GM23338 (cell line): ENCODE data around the gene NAALADL2. TPM values are rescaled to one million over a fixed set of nuclear protein-coding genes. Genes with fewer than 3 reads are reported as not detected.

ENCODE experiments used
- ATAC-seq: fragments of 200-7000 bp; cut with Tn5 transposase; 3 replicates; pipeline ENCODE4 v1.9.1; 2020
- DNase-seq: peaks from one replicate; pipeline ENCODE4 v3.0.0-alpha.2; 2015; ENCODE audit warnings: low spot score
- H2AFZ ChIP-seq: fragments of 200-600 bp; sonication (generic); 2 replicates; pipeline ENCODE4 v1.8.0; 2016; ENCODE audit warnings: antibody characterized with exemption, mild to moderate bottlenecking, moderate library complexity
- H3F3A ChIP-seq: fragments of 200-600 bp; sonication (generic); replicated peaks from 2 replicates; pipeline ENCODE4 v1.8.0; 2017; ENCODE audit warnings: antibody characterized with exemption, mixed run types, low read depth
- H3K27ac ChIP-seq: fragments of 200-600 bp; sonication (generic); 2 replicates; pipeline ENCODE4 v1.6.1; 2016; ENCODE audit warnings: low read depth
- H3K27me3 ChIP-seq: fragments of 200-600 bp; sonication (generic); 2 replicates; pipeline ENCODE4 v1.8.0; 2016; ENCODE audit warnings: mild to moderate bottlenecking, mixed run types, moderate library complexity; ENCODE audit not compliant: insufficient read depth
- H3K36me3 ChIP-seq: fragments of 200-600 bp; sonication (generic); 2 replicates; pipeline ENCODE4 v1.8.0; 2016; ENCODE audit warnings: mild to moderate bottlenecking; ENCODE audit not compliant: insufficient read depth
- H3K4me1 ChIP-seq: fragments of 200-600 bp; sonication (generic); 2 replicates; pipeline ENCODE4 v1.8.0; 2016; ENCODE audit warnings: mild to moderate bottlenecking, moderate library complexity; ENCODE audit not compliant: insufficient read depth
- H3K4me2 ChIP-seq: fragments of 200-600 bp; sonication (generic); 2 replicates; pipeline ENCODE4 v1.7.1; 2017; ENCODE audit warnings: mixed run types
- H3K4me3 ChIP-seq: fragments of 200-600 bp; sonication (generic); 2 replicates; pipeline ENCODE4 v1.6.1; 2016; ENCODE audit warnings: mixed run types
- H3K79me2 ChIP-seq: fragments of 200-600 bp; sonication (generic); replicated peaks from 2 replicates; pipeline ENCODE4 v1.8.0; 2017; ENCODE audit warnings: mild to moderate bottlenecking; ENCODE audit not compliant: insufficient read depth
- H3K9me2 ChIP-seq: fragments of 200-600 bp; sonication (generic); 2 replicates; pipeline ENCODE4 v1.8.0; 2017; ENCODE audit not compliant: insufficient read depth
- H4K20me1 ChIP-seq: fragments of 200-600 bp; sonication (generic); replicated peaks from 2 replicates; pipeline ENCODE4 v1.8.0; 2017; ENCODE audit warnings: mild to moderate bottlenecking; ENCODE audit not compliant: insufficient read depth
- H3K27ac Mint-ChIP-seq: 2 replicates; pipeline ENCODE4 v1.8.0; 2020; ENCODE audit warnings: inconsistent platforms, mild to moderate bottlenecking, moderate library complexity, mixed read lengths
- H3K27me3 Mint-ChIP-seq: 3 replicates; pipeline ENCODE4 v1.8.0; 2022; ENCODE audit warnings: low read depth, mild to moderate bottlenecking, moderate library complexity, mixed read lengths, inconsistent platforms; ENCODE audit not compliant: insufficient read depth, poor library complexity
- H3K36me3 Mint-ChIP-seq: 3 replicates; pipeline ENCODE4 v1.8.0; 2021; ENCODE audit warnings: low read depth, mild to moderate bottlenecking, inconsistent platforms, moderate library complexity, mixed read lengths
- H3K4me1 Mint-ChIP-seq: 3 replicates; pipeline ENCODE4 v1.8.0; 2020; ENCODE audit warnings: mild to moderate bottlenecking, inconsistent platforms, mixed read lengths
- H3K4me3 Mint-ChIP-seq: 3 replicates; pipeline ENCODE4 v1.8.0; 2021; ENCODE audit warnings: moderate library complexity, mild to moderate bottlenecking, inconsistent platforms, mixed read lengths
- H3K9me3 Mint-ChIP-seq: 3 replicates; pipeline ENCODE4 v1.8.0; 2020; ENCODE audit warnings: moderate library complexity, mild to moderate bottlenecking, inconsistent platforms, mixed read lengths
- CREB1 ChIP-seq: fragments of 250-450 bp; sonication (Bioruptor Pico); IDR thresholded peaks from 2 replicates; pipeline ENCODE4 v1.5.0; 2020; ENCODE audit warnings: low read depth, mild to moderate bottlenecking, moderate library complexity
- EZH2 ChIP-seq: fragments of 200-600 bp; sonication (generic); IDR thresholded peaks from one replicate; pipeline ENCODE4 v1.8.0; 2017; ENCODE audit warnings: antibody characterized with exemption, mild to moderate bottlenecking, low read depth; ENCODE audit not compliant: unreplicated experiment
- EZH2phosphoT487 ChIP-seq: fragments of 200-600 bp; sonication (generic); IDR thresholded peaks from one replicate; pipeline ENCODE4 v1.8.1; 2018; ENCODE audit warnings: antibody characterized with exemption; ENCODE audit not compliant: unreplicated experiment
- JUNB ChIP-seq: IDR thresholded peaks from one replicate; pipeline ENCODE4 v1.6.1; 2016; ENCODE audit warnings: antibody characterized with exemption; ENCODE audit not compliant: unreplicated experiment
- NANOG ChIP-seq: IDR thresholded peaks from 2 replicates; pipeline ENCODE4 v1.6.1; 2016; ENCODE audit warnings: antibody characterized with exemption, borderline replicate concordance
- POLR2AphosphoS5 ChIP-seq: IDR thresholded peaks from 2 replicates; pipeline ENCODE4 v1.6.1; 2016; ENCODE audit warnings: antibody characterized with exemption, low read depth
- STAT1 ChIP-seq: IDR thresholded peaks from one replicate; pipeline ENCODE4 v1.6.1; 2016; ENCODE audit warnings: antibody characterized with exemption; ENCODE audit not compliant: unreplicated experiment
- ZNF114 ChIP-seq: fragments of 250-450 bp; sonication (Bioruptor Pico); IDR thresholded peaks from 2 replicates; pipeline ENCODE4 v1.5.0; 2020; ENCODE audit warnings: mild to moderate bottlenecking, moderate library complexity
- ZNF331 ChIP-seq: fragments of 250-450 bp; sonication (Bioruptor Pico); IDR thresholded peaks from 2 replicates; pipeline ENCODE4 v1.5.0; 2020; ENCODE audit warnings: low read depth, mild to moderate bottlenecking, moderate library complexity
- polyA plus RNA-seq: library from polyadenylated mRNA; unstranded; fragments of >200 nt; fragmentation: Nextera tagmentation; extraction: Ambion mirVana; gene quantifications from 2 replicates; pipeline ENCODE4 v1.2.1, GENCODE V29; 2016
- total RNA-seq: library from RNA; depleted of rRNA; stranded (reverse); fragments of >200 nt; shearing (Covaris generic); gene quantifications from 2 replicates; pipeline ENCODE4 v1.2.3, GENCODE V29; 2014
- TF ChIP-seq, protein P1 (sequence below), 2 experiments: fragments of 200-600 bp in 1 of 2; sonication (generic) in 1 of 2; conservative IDR thresholded peaks; 2 replicates each; pipeline versions ENCODE4 v1.5.1 to v1.6.1; 2016 to 2017; ENCODE audit warnings: antibody characterized with exemption in 2 of 2, low read depth in 2 of 2, mild to moderate bottlenecking in 2 of 2, moderate library complexity in 1 of 2
- TF ChIP-seq, protein P2 (sequence below): IDR thresholded peaks from 2 replicates; pipeline ENCODE4 v1.6.1; 2016; ENCODE audit warnings: antibody characterized with exemption
- TF ChIP-seq, protein P3 (sequence below): IDR thresholded peaks from one replicate; pipeline ENCODE4 v1.6.1; 2018; ENCODE audit warnings: antibody characterized with exemption; ENCODE audit not compliant: unreplicated experiment
- TF ChIP-seq, protein P4 (sequence below): fragments of 250-450 bp; sonication (Bioruptor Pico); IDR thresholded peaks from 2 replicates; pipeline ENCODE4 v1.5.0; 2020; ENCODE audit warnings: mild to moderate bottlenecking, moderate library complexity

The NAALADL2 gene
- total and polyA plus RNA-seq, 2 experiments from 2014 or later = 1.6 to 2.6 TPM

DNA sequence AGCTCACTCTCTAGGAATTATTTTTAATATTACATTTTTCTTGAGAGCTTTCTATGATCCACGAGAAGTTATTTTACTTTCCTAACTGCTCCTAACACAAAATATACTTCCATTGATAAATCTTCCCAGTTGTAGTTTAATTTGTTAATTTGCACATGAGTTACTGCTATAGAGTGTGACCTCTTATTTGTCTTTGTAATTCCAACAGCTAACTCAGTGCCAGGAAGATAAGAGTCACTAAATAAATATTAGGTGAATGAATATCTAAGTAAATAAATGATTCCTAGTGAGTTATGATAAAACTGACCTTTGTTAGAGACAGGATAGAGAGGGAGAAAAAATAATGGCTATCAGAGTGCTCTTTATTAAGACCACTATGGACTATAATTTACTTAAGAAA, 319.9 kb downstream of the NAALADL2 start:
- Histone ChIP-seq H3K36me3 (no peaks in the 10 kb centered on the region), H3K9me2 (no peaks in the 10 kb centered on the region), H3K4me2 (no peak overlapping the region), H3K4me1 (no peaks in the 10 kb centered on the region), H4K20me1 (no peaks in the 10 kb centered on the region), H3K4me3 (no peak overlapping the region), H3K27me3 (no peaks in the 10 kb centered on the region), H3K79me2 (no peaks in the 10 kb centered on the region), H2AFZ (no peak overlapping the region), H3K27ac (no peak overlapping the region), H3F3A (no peaks in the 10 kb centered on the region)
- H3K27ac Mint-ChIP-seq = no peak overlapping the region
- no peak overlapping the region for H3K4me3 Mint-ChIP-seq
- no peaks in the 10 kb centered on the region for H3K9me3 Mint-ChIP-seq
- H3K36me3 Mint-ChIP-seq = no peaks in the 10 kb centered on the region
- DNase-seq = no peak
- H3K27me3 Mint-ChIP-seq = no peaks in the 10 kb centered on the region
- no peak for ATAC-seq
- H3K4me1 Mint-ChIP-seq = peaks cover 8% of the 10 kb centered on the region; the same call in 2 of the 3 replicates
- TF ChIP-seq, protein P1, sequence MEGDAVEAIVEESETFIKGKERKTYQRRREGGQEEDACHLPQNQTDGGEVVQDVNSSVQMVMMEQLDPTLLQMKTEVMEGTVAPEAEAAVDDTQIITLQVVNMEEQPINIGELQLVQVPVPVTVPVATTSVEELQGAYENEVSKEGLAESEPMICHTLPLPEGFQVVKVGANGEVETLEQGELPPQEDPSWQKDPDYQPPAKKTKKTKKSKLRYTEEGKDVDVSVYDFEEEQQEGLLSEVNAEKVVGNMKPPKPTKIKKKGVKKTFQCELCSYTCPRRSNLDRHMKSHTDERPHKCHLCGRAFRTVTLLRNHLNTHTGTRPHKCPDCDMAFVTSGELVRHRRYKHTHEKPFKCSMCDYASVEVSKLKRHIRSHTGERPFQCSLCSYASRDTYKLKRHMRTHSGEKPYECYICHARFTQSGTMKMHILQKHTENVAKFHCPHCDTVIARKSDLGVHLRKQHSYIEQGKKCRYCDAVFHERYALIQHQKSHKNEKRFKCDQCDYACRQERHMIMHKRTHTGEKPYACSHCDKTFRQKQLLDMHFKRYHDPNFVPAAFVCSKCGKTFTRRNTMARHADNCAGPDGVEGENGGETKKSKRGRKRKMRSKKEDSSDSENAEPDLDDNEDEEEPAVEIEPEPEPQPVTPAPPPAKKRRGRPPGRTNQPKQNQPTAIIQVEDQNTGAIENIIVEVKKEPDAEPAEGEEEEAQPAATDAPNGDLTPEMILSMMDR (conservative IDR thresholded peaks at IDR 0.05; ENCODE audit: low read depth in 2 of 2) = no peak
- TF ChIP-seq STAT1 (no peak), ZNF331 (no peak), POLR2AphosphoS5 (no peak), NANOG (no peak), CREB1 (CRISPR knock-in tag) (no peak), EZH2 (no peak), JUNB (no peak), EZH2phosphoT487 (no peak), ZNF114 (CRISPR knock-in tag) (no peak)
- TF ChIP-seq, protein P2, sequence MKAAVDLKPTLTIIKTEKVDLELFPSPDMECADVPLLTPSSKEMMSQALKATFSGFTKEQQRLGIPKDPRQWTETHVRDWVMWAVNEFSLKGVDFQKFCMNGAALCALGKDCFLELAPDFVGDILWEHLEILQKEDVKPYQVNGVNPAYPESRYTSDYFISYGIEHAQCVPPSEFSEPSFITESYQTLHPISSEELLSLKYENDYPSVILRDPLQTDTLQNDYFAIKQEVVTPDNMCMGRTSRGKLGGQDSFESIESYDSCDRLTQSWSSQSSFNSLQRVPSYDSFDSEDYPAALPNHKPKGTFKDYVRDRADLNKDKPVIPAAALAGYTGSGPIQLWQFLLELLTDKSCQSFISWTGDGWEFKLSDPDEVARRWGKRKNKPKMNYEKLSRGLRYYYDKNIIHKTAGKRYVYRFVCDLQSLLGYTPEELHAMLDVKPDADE = no peak
- TF ChIP-seq, protein P3, sequence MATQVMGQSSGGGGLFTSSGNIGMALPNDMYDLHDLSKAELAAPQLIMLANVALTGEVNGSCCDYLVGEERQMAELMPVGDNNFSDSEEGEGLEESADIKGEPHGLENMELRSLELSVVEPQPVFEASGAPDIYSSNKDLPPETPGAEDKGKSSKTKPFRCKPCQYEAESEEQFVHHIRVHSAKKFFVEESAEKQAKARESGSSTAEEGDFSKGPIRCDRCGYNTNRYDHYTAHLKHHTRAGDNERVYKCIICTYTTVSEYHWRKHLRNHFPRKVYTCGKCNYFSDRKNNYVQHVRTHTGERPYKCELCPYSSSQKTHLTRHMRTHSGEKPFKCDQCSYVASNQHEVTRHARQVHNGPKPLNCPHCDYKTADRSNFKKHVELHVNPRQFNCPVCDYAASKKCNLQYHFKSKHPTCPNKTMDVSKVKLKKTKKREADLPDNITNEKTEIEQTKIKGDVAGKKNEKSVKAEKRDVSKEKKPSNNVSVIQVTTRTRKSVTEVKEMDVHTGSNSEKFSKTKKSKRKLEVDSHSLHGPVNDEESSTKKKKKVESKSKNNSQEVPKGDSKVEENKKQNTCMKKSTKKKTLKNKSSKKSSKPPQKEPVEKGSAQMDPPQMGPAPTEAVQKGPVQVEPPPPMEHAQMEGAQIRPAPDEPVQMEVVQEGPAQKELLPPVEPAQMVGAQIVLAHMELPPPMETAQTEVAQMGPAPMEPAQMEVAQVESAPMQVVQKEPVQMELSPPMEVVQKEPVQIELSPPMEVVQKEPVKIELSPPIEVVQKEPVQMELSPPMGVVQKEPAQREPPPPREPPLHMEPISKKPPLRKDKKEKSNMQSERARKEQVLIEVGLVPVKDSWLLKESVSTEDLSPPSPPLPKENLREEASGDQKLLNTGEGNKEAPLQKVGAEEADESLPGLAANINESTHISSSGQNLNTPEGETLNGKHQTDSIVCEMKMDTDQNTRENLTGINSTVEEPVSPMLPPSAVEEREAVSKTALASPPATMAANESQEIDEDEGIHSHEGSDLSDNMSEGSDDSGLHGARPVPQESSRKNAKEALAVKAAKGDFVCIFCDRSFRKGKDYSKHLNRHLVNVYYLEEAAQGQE = no peak
- TF ChIP-seq, protein P4, sequence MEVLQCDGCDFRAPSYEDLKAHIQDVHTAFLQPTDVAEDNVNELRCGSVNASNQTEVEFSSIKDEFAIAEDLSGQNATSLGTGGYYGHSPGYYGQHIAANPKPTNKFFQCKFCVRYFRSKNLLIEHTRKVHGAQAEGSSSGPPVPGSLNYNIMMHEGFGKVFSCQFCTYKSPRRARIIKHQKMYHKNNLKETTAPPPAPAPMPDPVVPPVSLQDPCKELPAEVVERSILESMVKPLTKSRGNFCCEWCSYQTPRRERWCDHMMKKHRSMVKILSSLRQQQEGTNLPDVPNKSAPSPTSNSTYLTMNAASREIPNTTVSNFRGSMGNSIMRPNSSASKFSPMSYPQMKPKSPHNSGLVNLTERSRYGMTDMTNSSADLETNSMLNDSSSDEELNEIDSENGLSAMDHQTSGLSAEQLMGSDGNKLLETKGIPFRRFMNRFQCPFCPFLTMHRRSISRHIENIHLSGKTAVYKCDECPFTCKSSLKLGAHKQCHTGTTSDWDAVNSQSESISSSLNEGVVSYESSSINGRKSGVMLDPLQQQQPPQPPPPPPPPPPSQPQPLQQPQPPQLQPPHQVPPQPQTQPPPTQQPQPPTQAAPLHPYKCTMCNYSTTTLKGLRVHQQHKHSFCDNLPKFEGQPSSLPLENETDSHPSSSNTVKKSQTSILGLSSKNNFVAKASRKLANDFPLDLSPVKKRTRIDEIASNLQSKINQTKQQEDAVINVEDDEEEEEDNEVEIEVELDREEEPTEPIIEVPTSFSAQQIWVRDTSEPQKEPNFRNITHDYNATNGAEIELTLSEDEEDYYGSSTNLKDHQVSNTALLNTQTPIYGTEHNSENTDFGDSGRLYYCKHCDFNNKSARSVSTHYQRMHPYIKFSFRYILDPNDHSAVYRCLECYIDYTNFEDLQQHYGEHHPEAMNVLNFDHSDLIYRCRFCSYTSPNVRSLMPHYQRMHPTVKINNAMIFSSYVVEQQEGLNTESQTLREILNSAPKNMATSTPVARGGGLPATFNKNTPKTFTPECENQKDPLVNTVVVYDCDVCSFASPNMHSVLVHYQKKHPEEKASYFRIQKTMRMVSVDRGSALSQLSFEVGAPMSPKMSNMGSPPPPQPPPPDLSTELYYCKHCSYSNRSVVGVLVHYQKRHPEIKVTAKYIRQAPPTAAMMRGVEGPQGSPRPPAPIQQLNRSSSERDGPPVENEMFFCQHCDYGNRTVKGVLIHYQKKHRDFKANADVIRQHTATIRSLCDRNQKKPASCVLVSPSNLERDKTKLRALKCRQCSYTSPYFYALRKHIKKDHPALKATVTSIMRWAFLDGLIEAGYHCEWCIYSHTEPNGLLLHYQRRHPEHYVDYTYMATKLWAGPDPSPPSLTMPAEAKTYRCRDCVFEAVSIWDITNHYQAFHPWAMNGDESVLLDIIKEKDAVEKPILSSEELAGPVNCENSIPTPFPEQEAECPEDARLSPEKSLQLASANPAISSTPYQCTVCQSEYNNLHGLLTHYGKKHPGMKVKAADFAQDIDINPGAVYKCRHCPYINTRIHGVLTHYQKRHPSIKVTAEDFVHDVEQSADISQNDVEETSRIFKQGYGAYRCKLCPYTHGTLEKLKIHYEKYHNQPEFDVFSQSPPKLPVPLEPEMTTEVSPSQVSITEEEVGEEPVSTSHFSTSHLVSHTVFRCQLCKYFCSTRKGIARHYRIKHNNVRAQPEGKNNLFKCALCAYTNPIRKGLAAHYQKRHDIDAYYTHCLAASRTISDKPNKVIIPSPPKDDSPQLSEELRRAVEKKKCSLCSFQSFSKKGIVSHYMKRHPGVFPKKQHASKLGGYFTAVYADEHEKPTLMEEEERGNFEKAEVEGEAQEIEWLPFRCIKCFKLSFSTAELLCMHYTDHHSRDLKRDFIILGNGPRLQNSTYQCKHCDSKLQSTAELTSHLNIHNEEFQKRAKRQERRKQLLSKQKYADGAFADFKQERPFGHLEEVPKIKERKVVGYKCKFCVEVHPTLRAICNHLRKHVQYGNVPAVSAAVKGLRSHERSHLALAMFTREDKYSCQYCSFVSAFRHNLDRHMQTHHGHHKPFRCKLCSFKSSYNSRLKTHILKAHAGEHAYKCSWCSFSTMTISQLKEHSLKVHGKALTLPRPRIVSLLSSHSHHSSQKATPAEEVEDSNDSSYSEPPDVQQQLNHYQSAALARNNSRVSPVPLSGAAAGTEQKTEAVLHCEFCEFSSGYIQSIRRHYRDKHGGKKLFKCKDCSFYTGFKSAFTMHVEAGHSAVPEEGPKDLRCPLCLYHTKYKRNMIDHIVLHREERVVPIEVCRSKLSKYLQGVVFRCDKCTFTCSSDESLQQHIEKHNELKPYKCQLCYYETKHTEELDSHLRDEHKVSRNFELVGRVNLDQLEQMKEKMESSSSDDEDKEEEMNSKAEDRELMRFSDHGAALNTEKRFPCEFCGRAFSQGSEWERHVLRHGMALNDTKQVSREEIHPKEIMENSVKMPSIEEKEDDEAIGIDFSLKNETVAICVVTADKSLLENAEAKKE (CRISPR knock-in tag) = no peak
